EH (cell line): ENCODE measurements around the gene NSA2.
A peak's percentile ranks its signal among the peaks of the same experiment; 100 is the strongest.
"Not testable (repeated sequence)": the region's sequence is repeated elsewhere in the genome, so short reads cannot be mapped to it uniquely, and the experiment has no call there.

Source experiments
- DNase-seq: peaks from one replicate; pipeline ENCODE4 v3.0.0-alpha.2; 2015; ENCODE audit warnings: low read depth

The NSA2 gene

DNA sequence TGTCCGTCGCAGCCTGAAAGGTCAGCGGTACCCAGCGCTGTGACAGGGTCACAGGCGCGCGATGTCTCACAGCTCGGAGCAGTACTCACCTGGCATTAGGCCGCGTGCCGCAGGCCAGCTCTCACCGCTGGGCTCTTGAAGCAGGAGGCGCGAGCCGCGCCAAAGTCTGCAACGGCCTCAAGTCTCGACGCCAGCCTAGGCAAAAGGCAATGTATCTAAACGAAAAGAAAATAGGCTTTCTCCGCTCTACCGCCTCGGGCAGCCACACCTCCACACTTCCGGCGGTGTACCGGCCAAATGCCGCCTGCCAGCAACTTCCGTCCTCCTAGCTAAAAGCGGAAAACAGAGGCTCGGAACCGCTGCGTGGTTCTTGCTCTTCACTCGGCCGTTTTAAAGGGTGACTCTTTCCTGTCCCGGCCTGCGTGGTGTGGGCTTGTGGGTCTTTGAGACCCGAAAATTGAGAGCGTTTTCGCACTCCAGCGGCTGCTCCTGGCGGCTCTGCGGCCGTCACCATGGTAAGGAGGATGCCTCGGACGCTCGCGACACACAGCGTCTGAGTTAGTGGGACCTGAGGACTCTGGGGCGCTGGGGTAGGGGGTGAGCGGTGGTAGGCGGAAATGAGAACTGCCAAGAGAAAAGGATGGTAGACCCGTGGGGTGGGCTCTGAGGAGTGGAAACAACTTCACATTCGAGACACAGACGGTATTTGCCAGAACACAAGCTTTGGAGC, at the start of gene NSA2, which contains the start of gene GFM2:
Gene NSA2 (plus strand): TSS at position 401 of the 730 bp plus-strand sequence. CDS start 112 bp downstream, at position 513.
Gene GFM2 (minus strand): TSS at position 269 of the 730 bp plus-strand sequence. CDS start 3,375 bp downstream, outside the sequence.
- peak; percentile 91 for DNase-seq

- no peak for DNase-seq
Observed at GRCh38 chr5:74717596-74717995, 49.5 kb upstream of the NSA2 start.

GRCh38 chr5:74722271-74722670, 44.8 kb upstream of the NSA2 start:
- no peak for DNase-seq

DNA sequence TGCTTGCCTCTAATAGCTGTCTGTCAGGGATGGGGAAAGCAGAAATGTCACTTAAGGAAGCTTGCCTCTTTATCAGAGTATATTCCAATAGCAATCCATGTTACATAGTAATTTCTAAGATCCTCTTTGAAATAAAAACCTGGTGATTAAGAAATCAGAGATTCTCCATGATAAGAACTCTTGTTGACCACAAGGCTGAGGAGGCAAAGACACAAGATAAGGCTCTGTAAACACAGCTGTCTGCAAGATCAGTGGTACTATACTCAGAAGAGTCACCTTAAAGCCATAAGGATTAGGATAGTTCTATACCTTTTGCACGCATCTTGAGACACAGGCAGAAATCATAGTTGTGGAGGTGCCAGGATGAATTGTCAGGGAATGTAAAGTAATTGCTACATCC, 41.7 kb upstream of the NSA2 start:
- no peak for DNase-seq

GRCh38 chr5:74736759-74737158, 30.3 kb upstream of the NSA2 start:
- DNase-seq, result no peak

- peak; percentile 26 for DNase-seq
Observed at GRCh38 chr5:74738406-74738805, 28.6 kb upstream of the NSA2 start.

GRCh38 chr5:74748742-74749141, 18.3 kb upstream of the NSA2 start:
- not testable (repeated sequence) for DNase-seq

DNA sequence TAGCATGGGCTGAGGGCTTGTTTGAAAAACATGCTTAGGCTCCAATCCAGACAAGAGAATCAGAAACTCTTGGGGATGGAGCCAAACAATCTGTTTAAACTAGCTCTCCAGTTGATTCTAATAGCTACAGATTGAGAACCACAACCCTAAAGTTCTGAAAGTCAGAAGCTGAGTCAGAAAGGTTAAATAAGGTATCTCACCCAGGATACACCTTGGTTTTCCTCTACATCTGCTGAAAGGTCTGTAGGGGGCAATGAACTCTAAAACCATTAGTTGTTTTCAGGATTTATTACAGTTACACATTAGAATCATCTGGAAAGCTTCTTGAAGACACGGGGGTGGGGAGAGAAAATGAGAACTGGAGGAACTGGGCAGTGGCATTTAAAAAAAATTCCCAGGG, 5.8 kb upstream of the NSA2 start:
- DNase-seq, result no peak

DNA sequence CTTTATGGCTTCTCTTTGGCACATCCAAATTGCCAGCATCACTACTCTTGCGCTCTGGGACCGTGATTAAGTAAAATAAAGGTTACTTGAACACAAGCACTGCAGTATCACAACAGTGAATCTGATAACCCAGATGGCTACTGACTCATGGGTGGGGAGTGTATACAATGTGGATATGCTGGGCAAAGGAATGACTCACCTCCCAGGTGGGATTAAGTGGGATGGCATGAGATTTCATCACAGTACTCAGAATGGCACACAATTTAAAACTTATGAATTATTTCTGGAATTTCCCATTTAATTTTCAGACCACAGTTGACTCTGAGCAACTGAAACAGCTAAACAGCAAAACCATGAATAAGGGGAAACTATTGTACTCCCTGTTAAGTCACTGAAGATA, 4.5 kb upstream of the NSA2 start:
- DNase-seq, result peak; percentile 72

DNA sequence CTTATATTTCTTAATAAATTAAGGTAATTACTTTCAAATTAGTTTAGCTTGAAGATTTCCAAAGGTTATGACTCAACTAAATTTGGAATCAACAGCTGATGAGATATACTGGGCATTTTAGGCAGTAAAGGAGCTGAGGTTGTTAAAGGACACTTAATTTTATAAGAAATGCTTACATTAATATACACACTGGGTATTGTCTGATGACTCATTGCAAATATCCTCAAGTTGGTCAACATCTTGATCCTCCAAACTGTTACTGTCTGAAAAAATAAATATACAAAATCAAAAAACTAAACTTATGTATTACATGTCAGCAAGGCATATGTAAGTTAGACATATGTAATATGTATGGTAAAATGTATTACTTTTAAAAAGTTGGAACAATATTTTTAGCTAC, 3.5 kb upstream of the NSA2 start:
- DNase-seq, result peak; percentile 5

GRCh38 chr5:74765201-74765600, 1.8 kb upstream of the NSA2 start:
- peak; percentile 6 for DNase-seq

DNA sequence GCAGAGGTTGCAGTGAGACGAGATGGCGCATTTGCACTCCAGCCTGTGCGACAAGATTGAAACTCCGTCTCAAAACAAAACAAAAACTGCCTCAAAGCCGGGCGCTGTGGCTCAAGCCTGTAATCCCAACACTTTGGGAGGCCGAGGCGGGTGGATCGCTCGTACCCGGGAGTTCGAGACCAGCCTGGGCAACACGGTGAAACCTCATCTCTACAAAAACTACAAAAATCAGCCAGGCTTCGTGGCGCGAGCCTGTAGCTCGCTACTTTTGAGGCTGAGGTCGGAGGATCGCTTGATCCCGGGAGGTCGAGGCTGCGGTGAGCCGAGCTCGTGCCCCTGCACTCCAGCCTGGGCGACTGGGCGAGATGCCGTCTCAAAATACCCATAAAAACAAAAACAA, 1.1 kb upstream of the NSA2 start:
- no peak for DNase-seq

- DNase-seq, result peak; percentile 50
Observed at GRCh38 chr5:74766418-74766848, 616 bp upstream of the NSA2 start.

GRCh38 chr5:74767579-74767913, 497 bp downstream of the NSA2 start:
- peak; percentile 69 for DNase-seq

DNA sequence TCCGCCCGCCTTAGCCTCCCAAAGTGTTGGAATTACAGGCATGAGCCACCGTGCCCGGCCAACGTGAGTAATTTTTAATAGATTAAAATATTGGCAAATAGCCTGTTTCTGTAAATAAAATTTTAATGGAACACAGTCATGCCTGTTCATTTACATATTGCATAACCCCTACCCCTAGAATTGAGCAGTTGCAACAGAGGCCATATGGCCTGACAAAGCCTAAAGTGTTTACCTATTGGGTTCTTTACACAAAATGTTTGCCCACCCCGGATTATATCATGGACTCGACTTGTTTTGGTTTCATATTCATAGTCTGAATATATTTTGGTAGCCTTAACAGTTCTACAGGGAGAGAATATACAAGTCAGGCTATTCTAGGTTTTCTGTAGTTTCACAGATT, 5.3 kb downstream of the NSA2 start:
- DNase-seq, result no peak

DNA sequence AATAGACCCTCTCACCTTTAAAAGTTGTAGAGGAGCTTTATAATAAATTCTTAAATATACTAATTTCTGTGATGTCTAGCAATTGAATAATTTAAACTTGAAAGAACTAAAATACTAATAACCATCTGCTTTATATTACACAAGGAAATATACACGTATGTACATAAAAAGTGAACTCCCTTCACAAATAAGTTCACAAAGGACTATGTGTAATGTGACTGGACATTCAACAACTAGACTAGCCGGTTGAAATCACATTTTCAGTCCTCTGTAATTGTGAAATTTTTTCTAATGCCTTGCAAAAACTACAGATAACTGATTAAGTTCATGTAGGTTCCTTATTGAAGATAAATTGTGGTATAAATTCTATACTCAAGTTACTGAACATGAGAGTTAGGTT, 11.6 kb downstream of the NSA2 start:
- DNase-seq, result no peak

DNA sequence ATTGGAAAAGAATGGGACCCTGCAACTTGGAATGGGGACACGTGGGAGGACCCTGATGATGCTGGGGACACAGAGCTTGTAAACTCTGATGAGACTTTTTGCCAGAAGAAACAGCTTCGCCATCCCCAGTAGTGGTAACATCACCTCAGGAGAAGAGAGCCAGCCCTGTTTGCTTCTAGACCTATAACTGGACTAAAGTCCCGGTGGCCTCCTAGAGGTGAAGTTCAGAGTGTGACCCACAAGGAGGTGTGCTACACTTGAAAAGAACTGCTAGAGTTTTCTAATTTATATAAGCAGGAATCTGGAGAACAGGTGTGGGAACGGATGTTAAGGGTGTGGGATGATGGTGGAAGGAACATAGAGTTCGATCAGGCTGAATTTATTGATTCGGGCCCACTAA, 19.8 kb downstream of the NSA2 start:
- DNase-seq, result no peak

- no peak for DNase-seq
Observed at GRCh38 chr5:74787424-74787823, 20.4 kb downstream of the NSA2 start.

- not testable (repeated sequence) for DNase-seq
Observed at GRCh38 chr5:74791669-74792068, 24.6 kb downstream of the NSA2 start.

GRCh38 chr5:74798977-74799911, 32.2 kb downstream of the NSA2 start:
- DNase-seq, result peak; percentile 57

GRCh38 chr5:74801197-74801596, 34.1 kb downstream of the NSA2 start:
- DNase-seq, result no peak

DNA sequence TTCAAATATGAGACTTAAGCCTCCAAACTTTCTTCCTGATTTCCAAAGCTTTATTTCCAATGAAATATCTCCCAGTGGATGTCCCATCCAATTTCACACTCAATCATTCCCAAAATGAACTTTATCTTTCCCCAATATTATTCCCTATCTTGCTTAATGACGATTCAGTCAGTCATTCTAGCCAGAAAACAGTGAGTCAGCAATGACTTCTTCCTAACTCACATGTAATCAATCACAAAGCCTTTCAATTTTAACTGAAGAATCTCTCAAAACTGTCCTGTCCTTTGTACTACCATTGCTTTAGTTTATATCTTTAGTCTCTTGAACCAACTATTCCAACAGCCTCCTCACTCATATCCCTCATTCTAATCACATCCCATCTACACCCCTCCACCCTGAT, 34.9 kb downstream of the NSA2 start:
- no peak for DNase-seq

DNA sequence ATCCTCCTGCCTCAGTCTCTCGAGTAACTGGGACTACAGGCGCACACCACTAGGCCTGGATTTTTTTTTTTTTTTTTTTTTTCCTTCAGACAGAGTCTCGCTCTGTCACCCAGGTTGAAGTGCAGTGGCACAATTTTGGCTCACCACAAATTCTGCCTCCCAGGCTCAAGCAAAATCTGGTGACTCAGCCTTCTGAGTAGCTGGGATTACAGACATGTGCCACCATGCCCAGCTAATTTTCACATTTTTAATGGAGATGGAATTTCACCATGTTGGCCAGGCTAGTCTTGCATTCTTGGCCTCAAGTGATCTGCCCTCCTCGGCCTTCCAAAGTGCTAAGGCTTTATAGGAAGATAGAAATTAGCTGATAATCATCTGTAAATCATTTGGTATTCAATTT, 43.9 kb downstream of the NSA2 start:
- peak; percentile 47 for DNase-seq
